HepG2 (cell line): ENCODE measurements around the gene MARCHF2. TPM values are rescaled to one million over a fixed set of nuclear protein-coding genes. Genes with fewer than 3 reads are reported as not detected.

Experiments used
- AHR ChIP-seq: IDR thresholded peaks from 2 replicates; pipeline ENCODE4 v1.6.1; 2018; ENCODE audit warnings: missing genetic modification reagents, missing compliant biosample characterization
- E2F5 ChIP-seq: sonication (generic); formaldehyde crosslinking; conservative IDR thresholded peaks from 2 replicates; pipeline ENCODE4 v1.4.0; 2020; ENCODE audit warnings: missing genetic modification reagents
- HOXA3 ChIP-seq: sonication (generic); formaldehyde crosslinking; IDR thresholded peaks from 2 replicates; pipeline ENCODE4 v1.5.0; 2020; ENCODE audit warnings: missing genetic modification reagents
- JDP2 ChIP-seq: sonication (generic); formaldehyde crosslinking; IDR thresholded peaks from 2 replicates; pipeline ENCODE4 v1.8.1; 2022; ENCODE audit warnings: missing genetic modification reagents, borderline replicate concordance
- SOX6 ChIP-seq, 2 experiments: fragments of 450-650 bp in 1 of 2; sonication (generic) in 1 of 2; formaldehyde crosslinking in 1 of 2; IDR thresholded peaks; 2 replicates each; pipeline versions ENCODE4 v1.4.0 to v1.6.1; 2017 to 2020; ENCODE audit warnings: antibody characterized with exemption in 1 of 2, mild to moderate bottlenecking in 1 of 2, missing genetic modification reagents in 1 of 2
- TEAD2 ChIP-seq: sonication (generic); formaldehyde crosslinking; IDR thresholded peaks from 2 replicates; pipeline ENCODE4 v1.9.0; 2021; ENCODE audit warnings: missing genetic modification reagents
- UBTF ChIP-seq: sonication (generic); formaldehyde crosslinking; IDR thresholded peaks from 2 replicates; pipeline ENCODE4 v1.4.0; 2020; ENCODE audit warnings: mild to moderate bottlenecking, missing genetic modification reagents
- YEATS4 ChIP-seq: sonication (generic); formaldehyde crosslinking; IDR thresholded peaks from 2 replicates; pipeline ENCODE4 v1.4.0; 2020; ENCODE audit warnings: missing genetic modification reagents, borderline replicate concordance
- ZNF251 ChIP-seq: sonication (generic); formaldehyde crosslinking; IDR thresholded peaks from 2 replicates; pipeline ENCODE4 v1.9.0; 2021; ENCODE audit warnings: mild to moderate bottlenecking, missing genetic modification reagents
- ZNF441 ChIP-seq: sonication (generic); formaldehyde crosslinking; IDR thresholded peaks from 2 replicates; pipeline ENCODE4 v1.7.0; 2021; ENCODE audit warnings: missing genetic modification reagents, borderline replicate concordance
- ZNF503 ChIP-seq: sonication (generic); formaldehyde crosslinking; IDR thresholded peaks from 2 replicates; pipeline ENCODE4 v1.4.0; 2020; ENCODE audit warnings: missing genetic modification reagents
- ZNF761 ChIP-seq: sonication (generic); formaldehyde crosslinking; conservative IDR thresholded peaks from 2 replicates; pipeline ENCODE4 v1.4.0; 2020; ENCODE audit warnings: mild to moderate bottlenecking, missing genetic modification reagents
- polyA plus RNA-seq, 8 experiments: library from polyadenylated mRNA; depleted of rRNA in 3 of 8; stranded (reverse) in 7 of 8; unstranded in 1 of 8; fragments of >200 nt; fragmentation: Illumina TruSeq in 4 of 8; extraction: Trizol in 4 of 8; gene quantifications; 2 replicates each; pipeline versions ENCODE4 v1.2.1 to v1.2.3, GENCODE V29; 2011 to 2016; ENCODE audit warnings: low read depth in 4 of 8, missing spikeins in 1 of 8, mixed read lengths in 1 of 8; ENCODE audit not compliant: insufficient read depth in 1 of 8
- total RNA-seq, 5 experiments: library from RNA; depleted of rRNA; stranded (reverse); fragments of >200 nt; fragmentation: Illumina TruSeq; extraction: Trizol; gene quantifications; 2 replicates each; pipeline ENCODE4 v1.2.3, GENCODE V29; 2016; ENCODE audit warnings: low read depth in 1 of 5
- TF ChIP-seq, protein P1 (sequence below): fragments of 450-650 bp; IDR thresholded peaks from 2 replicates; pipeline ENCODE4 v1.6.1; 2017; ENCODE audit warnings: mild to moderate bottlenecking

Gene MARCHF2
- total and polyA plus RNA-seq, 2 of the 13 experiments (the other 11 are each of a cell fraction or from before 2014, with no cell fraction given), result 12.7 to 13.0 TPM

DNA sequence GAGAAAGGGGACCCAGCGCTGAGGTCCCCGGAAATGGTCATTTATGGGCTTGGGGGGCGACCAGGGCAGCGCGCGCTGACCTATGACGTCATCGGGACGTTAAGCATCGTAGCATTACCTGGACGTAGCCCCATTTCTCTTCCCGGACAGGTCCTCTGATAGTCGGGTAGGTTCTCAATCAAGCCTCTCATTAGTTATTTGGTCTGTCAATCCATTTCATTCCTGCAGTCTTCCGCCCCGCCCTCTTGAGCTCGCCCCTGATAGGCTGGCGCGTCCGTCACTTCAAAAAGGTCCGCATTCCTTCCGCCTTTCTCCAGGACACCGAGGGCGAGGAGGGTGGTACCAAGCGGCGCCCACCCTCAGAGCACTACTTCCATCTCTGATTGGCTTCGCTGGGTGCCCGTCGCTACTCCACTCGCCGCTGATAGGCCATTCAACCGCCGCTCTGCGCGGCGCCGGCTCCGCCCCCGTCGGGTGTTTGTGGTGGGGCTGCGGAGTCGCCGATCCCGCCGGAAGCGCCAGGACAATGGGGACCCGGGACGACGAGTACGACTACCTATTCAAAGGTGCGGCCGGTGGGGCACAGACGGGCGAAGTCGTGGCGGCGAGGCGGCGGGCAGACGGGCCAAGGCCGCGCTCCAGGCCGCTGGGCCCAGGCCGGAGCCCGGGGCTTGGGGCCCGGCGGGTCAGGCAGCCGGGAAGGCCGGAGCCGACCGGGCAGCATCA lies 23.1 kb upstream of the MARCHF2 start, which contains the start of gene RAB11B (continued):
- TF ChIP-seq TEAD2 (CRISPR knock-in tag) (no peak), SOX6 (IDR thresholded peaks at IDR 0.05) (no peak), SOX6 (CRISPR knock-in tag; IDR thresholded peaks at IDR 0.05) (peak; percentile 42), E2F5 (CRISPR knock-in tag) (no peak), YEATS4 (CRISPR knock-in tag) (peak; percentile 90), ZNF441 (CRISPR knock-in tag) (peak; percentile 59; the same call in 1 of the 2 replicates), AHR (CRISPR knock-in tag) (no peak), ZNF251 (CRISPR knock-in tag) (no peak), JDP2 (no peak), ZNF503 (0 out of 2 replicates have a peak, but pooled peaks have one; percentile 39), HOXA3 (peak; percentile 99), ZNF761 (CRISPR knock-in tag) (peak; percentile 46; the same call in 1 of the 2 replicates), UBTF (CRISPR knock-in tag) (no peak)
- TF ChIP-seq, protein P1, sequence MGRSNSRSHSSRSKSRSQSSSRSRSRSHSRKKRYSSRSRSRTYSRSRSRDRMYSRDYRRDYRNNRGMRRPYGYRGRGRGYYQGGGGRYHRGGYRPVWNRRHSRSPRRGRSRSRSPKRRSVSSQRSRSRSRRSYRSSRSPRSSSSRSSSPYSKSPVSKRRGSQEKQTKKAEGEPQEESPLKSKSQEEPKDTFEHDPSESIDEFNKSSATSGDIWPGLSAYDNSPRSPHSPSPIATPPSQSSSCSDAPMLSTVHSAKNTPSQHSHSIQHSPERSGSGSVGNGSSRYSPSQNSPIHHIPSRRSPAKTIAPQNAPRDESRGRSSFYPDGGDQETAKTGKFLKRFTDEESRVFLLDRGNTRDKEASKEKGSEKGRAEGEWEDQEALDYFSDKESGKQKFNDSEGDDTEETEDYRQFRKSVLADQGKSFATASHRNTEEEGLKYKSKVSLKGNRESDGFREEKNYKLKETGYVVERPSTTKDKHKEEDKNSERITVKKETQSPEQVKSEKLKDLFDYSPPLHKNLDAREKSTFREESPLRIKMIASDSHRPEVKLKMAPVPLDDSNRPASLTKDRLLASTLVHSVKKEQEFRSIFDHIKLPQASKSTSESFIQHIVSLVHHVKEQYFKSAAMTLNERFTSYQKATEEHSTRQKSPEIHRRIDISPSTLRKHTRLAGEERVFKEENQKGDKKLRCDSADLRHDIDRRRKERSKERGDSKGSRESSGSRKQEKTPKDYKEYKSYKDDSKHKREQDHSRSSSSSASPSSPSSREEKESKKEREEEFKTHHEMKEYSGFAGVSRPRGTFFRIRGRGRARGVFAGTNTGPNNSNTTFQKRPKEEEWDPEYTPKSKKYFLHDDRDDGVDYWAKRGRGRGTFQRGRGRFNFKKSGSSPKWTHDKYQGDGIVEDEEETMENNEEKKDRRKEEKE, result no peak
